ENCODE data around the gene AVEN.

AVEN gene

GRCh38 chr15:33840615-33841014 lies 198.4 kb downstream of the AVEN start:
- H2AFZ ChIP-seq (ENCODE audit: low read length), result no peak overlapping the region
- H3K79me2 ChIP-seq (ENCODE audit: low read length), result no peaks in the 10 kb centered on the region
- H3K9me2 ChIP-seq (replicated peaks; ENCODE audit: insufficient read depth, low read length), result no peaks in the 10 kb centered on the region
- H3K36me3 ChIP-seq (replicated peaks; ENCODE audit: insufficient read depth, low read length), result no peaks in the 10 kb centered on the region
- H3K4me1 ChIP-seq (ENCODE audit: low read length), result no peaks in the 10 kb centered on the region
- no peaks in the 10 kb centered on the region for H4K20me1 ChIP-seq (ENCODE audit: insufficient read depth, low read length)
- no peak overlapping the region for H3K4me3 ChIP-seq (ENCODE audit: low read length)
- H3K27ac ChIP-seq (ENCODE audit: low read length), result no peak overlapping the region
- H3K27me3 ChIP-seq (replicated peaks; ENCODE audit: insufficient read depth, low read length), result no peaks in the 10 kb centered on the region
- no peak for DNase-seq
- TF ChIP-seq EZH2 (optimal IDR thresholded peaks at IDR 0.05; ENCODE audit: low read depth, low read length), result no peak
- TF ChIP-seq EZH2phosphoT487 (IDR thresholded peaks at IDR 0.05; ENCODE audit: low read length), result no peak
- TF ChIP-seq CTCF (IDR thresholded peaks at IDR 0.05; ENCODE audit: low read length), result no peak
- no peaks in the 10 kb centered on the region for H3F3A ChIP-seq (ENCODE audit: insufficient read depth, low read length)
- H3K4me2 ChIP-seq (ENCODE audit: low read depth, low read length), result no peak overlapping the region
- H3K9me3 ChIP-seq (replicated peaks; ENCODE audit: insufficient read depth, low read length), result no peaks in the 10 kb centered on the region
- no peak overlapping the region for H3K9ac ChIP-seq (ENCODE audit: low read length)

GRCh38 chr15:33839540-33839939 lies 199.5 kb downstream of the AVEN start:
- Histone ChIP-seq H3K27ac (ENCODE audit: low read length) (no peak overlapping the region), H3K9me2 (replicated peaks; ENCODE audit: insufficient read depth, low read length) (no peaks in the 10 kb centered on the region), H3K9me3 (replicated peaks; ENCODE audit: insufficient read depth, low read length) (no peaks in the 10 kb centered on the region), H3K27me3 (replicated peaks; ENCODE audit: insufficient read depth, low read length) (no peaks in the 10 kb centered on the region), H3F3A (ENCODE audit: insufficient read depth, low read length) (no peaks in the 10 kb centered on the region), H3K79me2 (ENCODE audit: low read length) (no peaks in the 10 kb centered on the region), H2AFZ (ENCODE audit: low read length) (no peak overlapping the region), H4K20me1 (ENCODE audit: insufficient read depth, low read length) (no peaks in the 10 kb centered on the region), H3K9ac (ENCODE audit: low read length) (no peak overlapping the region), H3K4me1 (ENCODE audit: low read length) (no peaks in the 10 kb centered on the region), H3K4me3 (ENCODE audit: low read length) (no peak overlapping the region), H3K4me2 (ENCODE audit: low read depth, low read length) (no peak overlapping the region), H3K36me3 (replicated peaks; ENCODE audit: insufficient read depth, low read length) (no peaks in the 10 kb centered on the region)
- no peak for TF ChIP-seq CTCF (IDR thresholded peaks at IDR 0.05; ENCODE audit: low read length)
- TF ChIP-seq EZH2 (optimal IDR thresholded peaks at IDR 0.05; ENCODE audit: low read depth, low read length), result no peak
- no peak for TF ChIP-seq EZH2phosphoT487 (IDR thresholded peaks at IDR 0.05; ENCODE audit: low read length)
- DNase-seq, result no peak

- Histone ChIP-seq H3K9me3 (replicated peaks; ENCODE audit: insufficient read depth, low read length) (no peaks in the 10 kb centered on the region), H3K9ac (ENCODE audit: low read length) (no peak overlapping the region), H3F3A (ENCODE audit: insufficient read depth, low read length) (no peaks in the 10 kb centered on the region), H3K4me1 (ENCODE audit: low read length) (no peaks in the 10 kb centered on the region), H3K27ac (ENCODE audit: low read length) (no peak overlapping the region), H3K9me2 (replicated peaks; ENCODE audit: insufficient read depth, low read length) (no peaks in the 10 kb centered on the region), H3K27me3 (replicated peaks; ENCODE audit: insufficient read depth, low read length) (no peaks in the 10 kb centered on the region), H3K79me2 (ENCODE audit: low read length) (no peaks in the 10 kb centered on the region), H4K20me1 (ENCODE audit: insufficient read depth, low read length) (no peaks in the 10 kb centered on the region), H2AFZ (ENCODE audit: low read length) (no peak overlapping the region), H3K4me2 (ENCODE audit: low read depth, low read length) (no peak overlapping the region), H3K36me3 (replicated peaks; ENCODE audit: insufficient read depth, low read length) (no peaks in the 10 kb centered on the region), H3K4me3 (ENCODE audit: low read length) (no peak overlapping the region)
- TF ChIP-seq EZH2phosphoT487 (IDR thresholded peaks at IDR 0.05; ENCODE audit: low read length), result no peak
- no peak for TF ChIP-seq CTCF (IDR thresholded peaks at IDR 0.05; ENCODE audit: low read length)
- no peak for TF ChIP-seq EZH2 (optimal IDR thresholded peaks at IDR 0.05; ENCODE audit: low read depth, low read length)
- DNase-seq, result no peak
Observed at GRCh38 chr15:33837294-33837693, 201.7 kb downstream of the AVEN start.
